Stimulated activated CD4-positive, alpha-beta T cell treated with anti-CD3 and anti-CD28 coated beads, Interleukin-1b, Interleukin-23, amount 100 ng/mL, for 1 hour (primary cell): ENCODE measurements around the gene NMNAT2.
"Not testable (repeated sequence)": the region's sequence is repeated elsewhere in the genome, so short reads cannot be mapped to it uniquely, and the experiment has no call there.

Experiments
- DNase-seq, 2 donors: peaks; one replicate each; pipeline ENCODE4 v3.0.0-alpha.2; 2020; ENCODE audit warnings: low read depth in 2 of 2

NMNAT2 gene

DNA sequence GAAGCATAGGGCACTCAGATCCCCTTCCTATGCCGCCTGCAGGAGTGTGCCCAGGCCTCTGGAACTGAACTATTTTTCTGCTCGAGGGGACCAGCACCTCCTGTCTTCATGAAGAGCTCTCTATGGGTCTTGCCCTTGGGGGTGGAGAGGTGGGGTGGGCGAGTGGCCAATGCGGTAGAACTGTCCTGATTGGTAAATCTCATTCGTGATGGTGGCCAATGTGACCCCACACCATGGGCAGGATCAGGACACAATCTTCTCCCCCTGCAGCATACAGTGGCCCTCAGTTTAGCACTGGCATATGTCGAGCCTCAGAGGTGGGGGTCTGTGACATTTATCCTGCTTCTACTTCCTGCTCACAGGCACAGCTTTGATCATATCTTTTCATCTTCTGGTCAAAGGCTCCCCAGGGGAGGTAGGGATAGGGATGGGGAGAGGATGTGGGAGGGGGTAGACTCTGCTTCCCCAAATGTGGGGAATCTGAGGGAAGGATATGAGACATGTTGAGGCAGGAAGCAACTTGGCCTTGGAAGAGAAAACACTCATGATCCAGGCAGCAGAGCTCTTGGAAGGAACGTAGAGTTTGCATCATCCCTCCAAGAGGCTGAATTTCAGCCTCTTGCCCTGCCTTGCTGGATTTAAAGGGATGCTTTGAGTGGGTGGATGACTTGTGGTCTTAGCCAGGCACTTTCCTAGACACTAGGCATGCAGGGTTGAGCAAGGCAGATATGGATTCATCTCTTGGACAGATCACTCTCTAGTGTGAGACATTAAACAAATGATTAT lies 150.3 kb downstream of the NMNAT2 start:
- no peak for DNase-seq

GRCh38 chr1:183263886-183264602 lies 154.1 kb downstream of the NMNAT2 start:
- no peak for DNase-seq

GRCh38 chr1:183262628-183263200 lies 155.5 kb downstream of the NMNAT2 start:
- DNase-seq: no peak

DNA sequence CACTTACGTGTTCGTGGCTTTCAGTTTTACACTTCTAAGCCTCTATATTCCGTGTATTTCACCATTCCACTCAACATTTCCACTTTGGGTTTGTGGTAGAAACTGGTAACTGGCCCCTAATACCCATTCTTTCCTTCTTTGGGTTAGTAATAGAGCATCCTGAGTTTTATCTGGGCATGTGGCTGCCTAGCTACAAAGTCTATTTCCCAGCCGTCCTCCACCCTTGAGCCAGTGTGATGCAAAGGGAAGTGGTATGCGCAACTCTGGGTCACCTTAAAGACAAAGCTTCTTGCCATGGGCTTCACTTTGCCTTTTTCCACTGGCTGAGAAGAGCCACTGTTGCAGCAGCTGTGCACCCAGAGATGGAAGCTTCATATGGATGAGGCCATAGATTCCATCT lies 158.3 kb downstream of the NMNAT2 start:
- DNase-seq: no peak

GRCh38 chr1:183255073-183255472 lies 163.1 kb downstream of the NMNAT2 start:
- no peak for DNase-seq

GRCh38 chr1:183251959-183252450 lies 166.2 kb downstream of the NMNAT2 start:
- no peak for DNase-seq

- DNase-seq: no peak
Observed at GRCh38 chr1:183251101-183251958, 166.8 kb downstream of the NMNAT2 start.

DNA sequence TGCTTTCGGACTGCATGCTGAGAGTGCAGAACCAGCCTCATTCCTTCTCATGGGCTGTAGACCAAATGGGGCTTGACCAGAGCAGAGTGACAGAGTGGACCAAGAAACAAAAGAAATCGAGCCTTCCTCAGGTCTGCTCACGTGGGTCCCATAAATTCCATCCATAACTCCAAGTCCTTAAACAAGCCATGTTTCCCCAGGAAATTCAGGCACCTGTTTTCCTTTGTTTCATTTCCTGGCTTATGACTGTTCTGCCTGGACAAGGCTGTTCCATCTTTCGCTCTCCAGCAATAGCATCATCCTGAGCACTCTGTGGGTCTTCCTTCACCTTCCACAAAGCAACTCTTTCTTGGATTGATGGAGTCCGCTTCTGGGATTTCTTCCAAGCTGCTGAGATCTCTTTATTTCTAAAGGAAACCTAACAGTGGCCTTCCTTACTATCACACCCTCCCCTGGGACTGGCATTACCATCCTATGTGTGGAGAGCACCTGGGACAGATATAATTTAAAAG lies 168.2 kb downstream of the NMNAT2 start:
- no peak for DNase-seq

- no peak for DNase-seq
Observed at GRCh38 chr1:183248989-183249691, 169.0 kb downstream of the NMNAT2 start.

DNA sequence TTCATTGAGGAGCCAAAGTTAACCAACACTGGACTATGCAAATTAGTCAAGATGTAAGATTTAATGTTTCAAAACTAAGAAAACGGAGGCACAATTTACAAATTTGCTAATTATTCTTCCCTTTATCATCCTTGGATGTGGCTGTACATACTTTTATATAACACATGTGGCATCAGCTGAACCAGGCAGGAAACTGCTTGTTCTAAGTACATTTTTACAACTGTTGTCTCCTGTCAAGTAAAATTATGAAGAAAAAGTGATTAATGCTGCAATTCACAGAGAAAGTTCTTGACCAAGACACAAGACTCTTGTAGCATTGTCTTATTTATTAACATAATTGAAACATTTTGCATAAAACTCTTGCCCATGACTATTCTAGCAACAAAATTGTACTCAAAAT lies 170.2 kb downstream of the NMNAT2 start:
- no peak for DNase-seq

- no peak for DNase-seq
Observed at GRCh38 chr1:183247484-183247883, 170.7 kb downstream of the NMNAT2 start.

DNA sequence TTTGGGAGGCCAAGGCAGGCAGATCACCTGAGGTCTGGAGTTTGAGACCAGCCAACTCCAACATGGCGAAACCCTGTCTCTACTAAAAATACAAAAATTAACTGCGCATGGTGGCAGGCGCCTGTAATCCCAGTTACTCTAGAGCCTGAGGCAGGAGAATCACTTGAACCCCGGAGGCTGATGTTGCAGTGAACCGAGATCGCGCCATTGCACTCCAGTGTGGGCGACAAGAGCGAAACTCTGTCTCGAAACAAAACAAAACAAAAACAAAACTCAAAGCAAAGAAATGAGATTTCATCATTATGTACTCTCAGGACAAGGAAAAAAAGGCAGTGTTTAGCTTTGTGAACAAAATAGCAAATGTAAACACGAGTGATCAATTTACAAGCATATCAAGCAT lies 171.1 kb downstream of the NMNAT2 start:
- no peak for DNase-seq

GRCh38 chr1:183246436-183246835 lies 171.7 kb downstream of the NMNAT2 start:
- no peak for DNase-seq

GRCh38 chr1:183245357-183245756 lies 172.8 kb downstream of the NMNAT2 start:
- DNase-seq: no peak

GRCh38 chr1:183244466-183244865 lies 173.7 kb downstream of the NMNAT2 start:
- DNase-seq: no peak

- DNase-seq: no peak
Observed at GRCh38 chr1:183243161-183244050, 174.8 kb downstream of the NMNAT2 start.

- no peak for DNase-seq
Observed at GRCh38 chr1:183242556-183242955, 175.6 kb downstream of the NMNAT2 start.

GRCh38 chr1:183241471-183241870 lies 176.7 kb downstream of the NMNAT2 start:
- no peak for DNase-seq

- not testable (repeated sequence) for DNase-seq
Observed at GRCh38 chr1:183240853-183241252, 177.3 kb downstream of the NMNAT2 start.

GRCh38 chr1:183240526-183240825 lies 177.7 kb downstream of the NMNAT2 start:
- DNase-seq: no peak
